Fibroblast of lung (primary cell): ENCODE data around the gene ZNF664.

Source experiments
- EZH2 ChIP-seq: IDR thresholded peaks from 2 replicates; pipeline ENCODE4 v1.5.1; 2012; ENCODE audit warnings: low read length, control low read depth, mild to moderate bottlenecking; ENCODE audit errors: missing control alignments
- TF ChIP-seq, protein P1 (sequence below), 2 donors: IDR thresholded peaks in 1 of 2; conservative IDR thresholded peaks in 1 of 2; 1 replicate in 1 of 2; 2 replicates in 1 of 2; pipeline ENCODE4 v1.5.1; 2011 to 2012; ENCODE audit warnings: low read length in 2 of 2, control low read depth in 1 of 2, inconsistent platforms in 1 of 2, low read depth in 1 of 2, mild to moderate bottlenecking in 1 of 2

DNA sequence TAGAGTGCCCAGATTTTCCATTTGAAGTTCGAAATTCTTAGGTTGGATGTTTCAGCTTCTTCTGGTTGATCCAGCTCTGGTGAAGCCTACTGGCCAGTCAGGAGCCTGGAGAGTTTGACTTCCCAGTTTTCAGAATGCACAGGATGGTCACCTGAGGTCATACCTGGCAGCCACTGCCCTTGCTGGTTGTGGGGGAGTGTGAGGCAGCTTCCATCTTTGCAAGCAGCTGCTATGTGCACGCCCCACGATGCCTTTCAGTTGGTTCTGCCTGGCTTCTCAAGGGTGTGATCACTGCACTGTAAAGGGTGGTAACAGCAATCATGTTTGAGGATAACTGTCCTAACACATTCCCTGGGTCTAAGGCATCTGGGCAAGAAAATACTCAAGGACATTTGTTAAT is 15.8 kb upstream of the ZNF664 start:
- TF ChIP-seq, protein P1, sequence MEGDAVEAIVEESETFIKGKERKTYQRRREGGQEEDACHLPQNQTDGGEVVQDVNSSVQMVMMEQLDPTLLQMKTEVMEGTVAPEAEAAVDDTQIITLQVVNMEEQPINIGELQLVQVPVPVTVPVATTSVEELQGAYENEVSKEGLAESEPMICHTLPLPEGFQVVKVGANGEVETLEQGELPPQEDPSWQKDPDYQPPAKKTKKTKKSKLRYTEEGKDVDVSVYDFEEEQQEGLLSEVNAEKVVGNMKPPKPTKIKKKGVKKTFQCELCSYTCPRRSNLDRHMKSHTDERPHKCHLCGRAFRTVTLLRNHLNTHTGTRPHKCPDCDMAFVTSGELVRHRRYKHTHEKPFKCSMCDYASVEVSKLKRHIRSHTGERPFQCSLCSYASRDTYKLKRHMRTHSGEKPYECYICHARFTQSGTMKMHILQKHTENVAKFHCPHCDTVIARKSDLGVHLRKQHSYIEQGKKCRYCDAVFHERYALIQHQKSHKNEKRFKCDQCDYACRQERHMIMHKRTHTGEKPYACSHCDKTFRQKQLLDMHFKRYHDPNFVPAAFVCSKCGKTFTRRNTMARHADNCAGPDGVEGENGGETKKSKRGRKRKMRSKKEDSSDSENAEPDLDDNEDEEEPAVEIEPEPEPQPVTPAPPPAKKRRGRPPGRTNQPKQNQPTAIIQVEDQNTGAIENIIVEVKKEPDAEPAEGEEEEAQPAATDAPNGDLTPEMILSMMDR (conservative IDR thresholded peaks at IDR 0.05 in 1 of 2, IDR thresholded peaks at IDR 0.05 in 1 of 2; ENCODE audit: low read depth in 1 of 2, low read length in 2 of 2), result no peak
- no peak for TF ChIP-seq EZH2
